ENCODE results near the gene RMC1.
"Not testable (repeated sequence)": the region's sequence is repeated elsewhere in the genome, so short reads cannot be mapped to it uniquely, and the experiment has no call there.

Gene RMC1

DNA sequence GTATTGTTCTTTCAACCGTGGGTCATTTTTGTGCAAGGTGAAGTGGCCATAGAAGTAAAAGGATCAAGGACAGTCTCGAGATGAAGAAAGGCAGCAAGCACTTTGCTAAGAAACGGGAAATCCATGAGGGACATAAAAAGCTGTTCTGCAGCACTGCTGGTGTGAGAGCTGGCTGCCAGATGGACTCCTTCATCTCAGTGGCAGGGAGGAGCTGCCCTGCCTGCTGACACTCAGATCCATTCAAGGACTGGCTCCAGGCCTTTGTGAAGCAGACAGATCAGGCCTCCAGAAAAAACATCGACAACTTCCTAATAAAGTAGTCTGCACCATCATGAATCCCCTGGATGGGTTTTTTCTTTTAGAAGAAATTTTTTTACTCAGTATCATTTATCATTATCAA is 29.5 kb downstream of the RMC1 start:
- DNase-seq (ENCODE audit: low spot score): no peak

- no peak for DNase-seq (ENCODE audit: low spot score)
These were observed 31.0 kb downstream of the RMC1 start for GRCh38 chr18:23534276-23534675.

DNA sequence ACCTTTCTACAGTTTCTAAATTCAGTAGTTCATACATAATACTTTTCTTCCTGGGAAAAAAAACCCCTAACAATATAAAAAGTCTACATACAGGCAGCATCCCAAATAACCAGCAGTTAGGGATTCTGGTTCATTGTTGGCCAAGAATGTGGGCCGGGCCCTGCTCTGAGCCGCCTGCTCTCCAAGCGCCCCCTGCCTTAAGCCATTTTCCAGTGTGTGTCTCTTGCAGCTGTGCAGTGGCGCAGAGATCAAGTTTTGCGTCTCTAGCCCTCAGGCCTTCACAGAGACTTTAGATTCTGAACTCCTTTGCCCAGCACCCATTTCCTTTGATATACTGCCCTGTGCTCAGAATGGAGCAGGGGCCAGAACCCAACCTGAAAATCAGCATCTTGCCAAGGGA is 32.9 kb downstream of the RMC1 start:
- DNase-seq (ENCODE audit: low spot score): no peak

- no peak for DNase-seq (ENCODE audit: low spot score)
These were observed 34.0 kb downstream of the RMC1 start for GRCh38 chr18:23537274-23537673.

- no peak for DNase-seq (ENCODE audit: low spot score)
These were observed 34.7 kb downstream of the RMC1 start for GRCh38 chr18:23538001-23538400.

GRCh38 chr18:23538870-23539269 is 35.6 kb downstream of the RMC1 start:
- no peak for DNase-seq (ENCODE audit: low spot score)

- no peak for DNase-seq (ENCODE audit: low spot score)
These were observed 36.0 kb downstream of the RMC1 start for GRCh38 chr18:23539296-23539695.

- no peak for DNase-seq (ENCODE audit: low spot score)
These were observed 36.7 kb downstream of the RMC1 start for GRCh38 chr18:23539911-23540525.

DNA sequence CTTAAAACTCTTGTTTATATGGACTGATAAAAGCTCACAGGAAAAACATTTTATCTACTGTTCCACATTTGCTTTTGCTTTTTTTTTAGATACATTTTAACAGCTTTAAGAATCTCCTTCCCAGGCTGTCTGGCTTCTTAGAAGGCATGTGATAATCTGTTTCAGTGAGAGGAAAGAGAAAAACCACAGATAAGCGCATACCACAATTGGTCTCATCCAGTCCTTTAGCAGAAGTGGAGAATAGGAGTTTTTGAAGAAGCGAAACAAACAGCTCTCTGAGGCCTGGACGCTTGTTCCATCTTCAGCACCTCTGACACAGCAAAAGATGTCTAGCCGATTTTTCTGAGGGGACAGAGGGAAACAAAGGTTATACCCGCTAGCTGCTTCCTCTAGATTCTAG is 37.6 kb downstream of the RMC1 start:
- no peak for DNase-seq (ENCODE audit: low spot score)

DNA sequence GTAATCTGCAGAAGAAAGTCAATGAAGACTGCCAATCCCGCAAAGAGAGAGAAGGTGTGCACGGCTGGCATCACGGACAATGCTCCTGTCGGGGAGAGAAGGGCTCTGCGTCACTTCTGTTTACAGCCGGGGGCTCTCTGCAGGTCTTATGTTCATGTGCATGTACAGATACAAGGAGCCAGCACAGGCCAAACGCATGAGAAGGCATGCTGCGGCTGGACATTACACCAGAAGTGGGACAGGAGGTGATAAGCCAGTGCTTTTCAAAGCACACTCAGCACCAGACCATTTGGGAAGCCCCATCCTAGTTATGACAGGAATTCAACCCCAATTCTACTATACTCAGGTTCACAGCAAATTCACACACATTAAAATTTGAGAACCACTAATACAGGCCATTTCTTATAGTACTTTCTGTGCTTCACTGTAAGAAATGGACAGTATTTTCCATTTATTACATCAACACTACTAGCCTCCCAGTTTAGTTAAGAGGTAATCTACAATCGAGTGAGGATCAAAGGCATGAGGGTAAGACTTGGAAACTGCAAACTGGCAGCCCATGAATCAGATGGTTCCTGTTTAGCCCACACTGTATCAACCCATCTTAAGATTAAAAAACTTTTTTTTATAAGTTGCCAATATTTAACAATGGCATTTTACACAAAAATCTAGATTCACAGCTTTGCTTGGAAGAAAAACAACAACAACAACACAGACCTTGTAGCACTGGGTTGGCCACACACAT is 38.2 kb downstream of the RMC1 start:
- no peak for DNase-seq (ENCODE audit: low spot score)

- no peak for DNase-seq (ENCODE audit: low spot score)
These were observed 39.1 kb downstream of the RMC1 start for GRCh38 chr18:23542461-23542860.

GRCh38 chr18:23545247-23545789 is 42.0 kb downstream of the RMC1 start:
- no peak for DNase-seq (ENCODE audit: low spot score)

GRCh38 chr18:23547306-23547705 is 44.0 kb downstream of the RMC1 start:
- DNase-seq (ENCODE audit: low spot score): no peak

DNA sequence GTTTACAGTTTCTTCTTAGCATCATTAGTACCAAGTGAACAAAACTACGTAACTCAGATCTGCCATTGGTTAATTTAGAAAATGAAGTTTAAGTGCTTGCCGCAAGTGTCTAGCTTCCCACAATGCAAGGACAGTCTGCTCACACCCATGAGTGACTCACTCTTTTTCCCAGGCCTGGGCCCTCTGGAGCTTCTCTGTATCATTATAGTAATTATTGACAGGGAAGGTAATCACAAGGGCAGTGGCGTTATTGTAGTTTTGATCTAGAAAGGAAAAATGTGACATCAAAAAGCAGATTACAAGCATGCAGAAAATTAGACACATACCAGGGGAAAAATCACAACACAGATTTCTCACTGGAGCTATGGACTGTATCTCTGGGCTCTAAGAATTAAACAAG is 44.5 kb downstream of the RMC1 start:
- DNase-seq (ENCODE audit: low spot score): peak; percentile 52

DNA sequence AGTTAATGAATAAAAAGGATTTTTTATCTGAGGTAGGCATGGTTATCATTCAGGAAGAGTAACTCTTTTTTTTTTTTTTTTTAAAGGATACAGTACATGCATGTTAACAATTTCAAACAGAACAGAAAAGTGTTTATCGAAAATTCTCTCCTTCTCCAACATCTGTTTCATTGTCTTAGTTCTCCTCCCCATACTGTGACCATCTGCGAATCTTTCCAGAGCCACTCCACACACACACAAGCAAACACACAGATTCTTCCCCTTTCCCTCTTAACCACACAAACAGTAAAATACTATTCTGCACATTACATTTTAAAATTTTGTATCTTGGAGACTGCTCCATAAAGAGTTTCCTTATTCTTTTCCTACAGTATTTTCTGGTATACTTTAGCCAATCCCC is 45.0 kb downstream of the RMC1 start:
- no peak for DNase-seq (ENCODE audit: low spot score)

- no peak for DNase-seq (ENCODE audit: low spot score)
These were observed 45.4 kb downstream of the RMC1 start for GRCh38 chr18:23548719-23549118.

DNA sequence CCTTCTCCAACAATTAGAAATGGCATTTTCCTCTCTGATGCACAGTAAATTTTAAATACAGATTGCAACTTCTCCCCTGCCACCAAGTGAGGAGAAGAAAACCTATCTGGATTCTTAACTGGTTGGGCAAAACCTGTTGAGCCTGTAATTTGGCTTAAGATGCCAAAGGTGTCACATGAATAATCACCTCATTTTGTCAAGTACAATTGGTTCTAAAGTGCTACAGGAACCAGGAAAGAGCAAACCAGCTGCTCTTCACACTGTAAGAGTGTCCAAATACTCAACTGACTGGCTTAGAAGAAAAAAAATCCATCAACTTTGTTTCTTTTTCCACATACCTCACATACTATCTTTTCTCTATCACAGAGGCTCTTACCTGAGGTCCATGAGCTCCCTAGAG is 47.6 kb downstream of the RMC1 start:
- no peak for DNase-seq (ENCODE audit: low spot score)

DNA sequence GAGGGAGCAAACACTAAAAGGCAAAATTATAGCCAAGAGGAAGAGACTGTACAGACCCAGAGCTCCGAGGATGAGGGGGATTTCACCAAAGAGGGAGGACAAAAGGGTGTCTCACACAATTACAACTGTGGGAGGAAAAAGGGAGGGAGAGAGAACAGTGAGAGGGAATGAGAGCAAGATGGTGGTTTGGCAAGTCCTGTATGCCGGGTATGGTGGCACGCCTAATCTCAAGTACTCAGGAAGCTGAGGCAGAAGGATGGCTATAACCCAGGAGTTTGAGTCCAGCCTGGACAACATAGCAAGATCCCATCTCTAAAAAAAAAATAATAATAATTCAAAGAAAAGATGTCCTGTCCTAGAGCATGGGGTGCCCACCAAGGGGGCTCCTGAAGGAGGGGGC is 48.7 kb downstream of the RMC1 start:
- no peak for DNase-seq (ENCODE audit: low spot score)

DNA sequence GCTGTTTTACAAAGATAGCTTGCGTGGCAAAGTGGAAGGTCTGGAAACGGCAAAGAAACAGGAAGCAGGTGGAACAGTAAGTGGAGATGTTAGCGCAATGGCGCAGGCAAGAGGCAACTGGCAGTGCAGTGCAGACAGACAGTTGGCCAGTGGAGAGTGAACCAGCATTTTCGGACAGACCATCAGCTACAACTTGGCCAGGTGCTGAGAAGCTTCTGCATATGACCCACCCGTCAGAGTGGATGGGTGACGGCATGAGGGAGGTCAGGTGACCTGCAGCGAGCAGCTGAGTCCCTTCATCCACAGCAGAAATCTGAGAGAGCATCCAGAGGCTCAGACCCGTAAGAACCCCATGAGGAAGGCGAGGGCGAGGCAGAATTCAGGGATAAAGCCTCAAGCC is 49.2 kb downstream of the RMC1 start:
- no peak for DNase-seq (ENCODE audit: low spot score)

GRCh38 chr18:23553887-23554286 is 50.6 kb downstream of the RMC1 start:
- DNase-seq (ENCODE audit: low spot score): no peak

DNA sequence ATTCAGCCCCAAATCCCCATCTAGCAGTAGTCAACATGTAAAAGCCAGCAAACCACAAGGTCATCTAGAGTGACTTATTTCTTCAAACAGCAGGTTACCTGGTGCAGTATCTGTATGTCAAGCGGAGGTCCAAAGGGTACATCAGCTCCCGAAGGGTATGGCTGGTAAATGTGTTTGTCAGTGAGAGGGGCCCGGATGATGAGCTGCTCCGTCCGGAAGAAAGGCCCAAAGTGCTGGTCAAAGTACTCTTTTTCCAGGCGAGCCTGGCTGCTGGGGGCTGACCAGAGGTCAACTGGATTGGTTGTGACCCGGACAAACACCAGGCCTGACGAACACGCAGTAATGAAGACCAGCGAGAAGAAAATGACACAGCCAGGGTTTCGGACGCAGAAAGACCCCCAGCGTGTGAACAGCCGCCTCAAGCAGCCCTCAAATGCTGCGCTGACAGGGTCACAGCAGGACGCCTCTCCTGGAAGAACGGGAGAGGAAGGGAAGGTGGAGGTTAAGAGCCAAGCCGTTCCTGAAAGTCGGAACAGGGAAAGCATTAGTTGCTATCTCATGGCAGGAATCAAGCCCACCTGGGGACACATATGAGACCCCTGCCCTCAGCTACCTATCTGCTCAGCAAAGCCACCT is 53.0 kb downstream of the RMC1 start:
- no peak for DNase-seq (ENCODE audit: low spot score)

GRCh38 chr18:23557511-23557910 is 54.2 kb downstream of the RMC1 start:
- not testable (repeated sequence) for DNase-seq (ENCODE audit: low spot score)

DNA sequence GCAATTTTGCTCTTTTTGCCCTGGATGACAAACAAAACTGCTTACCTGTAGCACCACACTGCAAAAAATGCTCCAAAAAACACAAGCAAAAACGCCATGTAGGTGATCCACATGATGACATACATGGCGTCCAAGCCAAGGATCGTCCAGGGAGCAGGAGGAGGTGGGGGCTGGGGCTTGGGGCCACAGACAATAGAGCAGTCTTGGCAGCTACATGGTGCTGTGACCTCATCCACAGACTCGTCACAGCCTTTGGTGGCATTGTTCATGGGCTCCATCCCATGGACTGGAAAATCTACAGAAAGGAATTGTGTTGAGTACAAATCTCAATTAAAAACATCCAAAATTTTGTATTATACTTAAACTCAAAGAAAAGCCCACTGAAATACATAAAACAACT is 56.9 kb downstream of the RMC1 start:
- no peak for DNase-seq (ENCODE audit: low spot score)
